Measurements from ENCODE around the gene UBE2G1. TPM values are rescaled to one million over a fixed set of nuclear protein-coding genes. Genes with fewer than 3 reads are reported as not detected.

Gene UBE2G1
- total and polyA plus RNA-seq, 4 donors: 19.9 to 25.3 (median 21.3) TPM

GRCh38 chr17:4412933-4413831 lies 46.7 kb upstream of the UBE2G1 start:
- Histone ChIP-seq H3K4me1 (ENCODE audit: control insufficient read depth in 4 of 4, insufficient read depth in 4 of 4, low read length in 3 of 4) (peaks cover 0 to 2% (median 0%) of the 10 kb centered on the region in 4 donors), H3K27me3 (ENCODE audit: control insufficient read depth in 4 of 4, insufficient read depth in 4 of 4, low read length in 3 of 4) (no peaks in the 10 kb centered on the region), H3K9me3 (ENCODE audit: control insufficient read depth in 4 of 4, low read length in 3 of 4) (no peaks in the 10 kb centered on the region), H3K36me3 (ENCODE audit: control insufficient read depth in 4 of 4, insufficient read depth in 3 of 4, low read depth in 1 of 4, low read length in 3 of 4) (no peaks in the 10 kb centered on the region), H3K4me3 (ENCODE audit: low read depth in 1 of 3, low read length in 3 of 3) (no peak overlapping the region), H3K9ac (ENCODE audit: low read depth in 1 of 2, low read length in 2 of 2) (no peak overlapping the region), H3K27ac (ENCODE audit: low read depth in 1 of 2, low read length in 2 of 2) (no peak overlapping the region)
- DNase-seq (ENCODE audit: low spot score): peak; percentile 94
- 36% methylated on average over 27 of the region's 27 CpGs for WGBS
- no peak for TF ChIP-seq YY1 (IDR thresholded peaks at IDR 0.05)
- TF ChIP-seq RAD21 (IDR thresholded peaks at IDR 0.05): peak; percentile 94 to 98
- TF ChIP-seq, protein P1, sequence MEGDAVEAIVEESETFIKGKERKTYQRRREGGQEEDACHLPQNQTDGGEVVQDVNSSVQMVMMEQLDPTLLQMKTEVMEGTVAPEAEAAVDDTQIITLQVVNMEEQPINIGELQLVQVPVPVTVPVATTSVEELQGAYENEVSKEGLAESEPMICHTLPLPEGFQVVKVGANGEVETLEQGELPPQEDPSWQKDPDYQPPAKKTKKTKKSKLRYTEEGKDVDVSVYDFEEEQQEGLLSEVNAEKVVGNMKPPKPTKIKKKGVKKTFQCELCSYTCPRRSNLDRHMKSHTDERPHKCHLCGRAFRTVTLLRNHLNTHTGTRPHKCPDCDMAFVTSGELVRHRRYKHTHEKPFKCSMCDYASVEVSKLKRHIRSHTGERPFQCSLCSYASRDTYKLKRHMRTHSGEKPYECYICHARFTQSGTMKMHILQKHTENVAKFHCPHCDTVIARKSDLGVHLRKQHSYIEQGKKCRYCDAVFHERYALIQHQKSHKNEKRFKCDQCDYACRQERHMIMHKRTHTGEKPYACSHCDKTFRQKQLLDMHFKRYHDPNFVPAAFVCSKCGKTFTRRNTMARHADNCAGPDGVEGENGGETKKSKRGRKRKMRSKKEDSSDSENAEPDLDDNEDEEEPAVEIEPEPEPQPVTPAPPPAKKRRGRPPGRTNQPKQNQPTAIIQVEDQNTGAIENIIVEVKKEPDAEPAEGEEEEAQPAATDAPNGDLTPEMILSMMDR (IDR thresholded peaks at IDR 0.05; ENCODE audit: low read depth, low read length, missing input control): peak; percentile 92

DNA sequence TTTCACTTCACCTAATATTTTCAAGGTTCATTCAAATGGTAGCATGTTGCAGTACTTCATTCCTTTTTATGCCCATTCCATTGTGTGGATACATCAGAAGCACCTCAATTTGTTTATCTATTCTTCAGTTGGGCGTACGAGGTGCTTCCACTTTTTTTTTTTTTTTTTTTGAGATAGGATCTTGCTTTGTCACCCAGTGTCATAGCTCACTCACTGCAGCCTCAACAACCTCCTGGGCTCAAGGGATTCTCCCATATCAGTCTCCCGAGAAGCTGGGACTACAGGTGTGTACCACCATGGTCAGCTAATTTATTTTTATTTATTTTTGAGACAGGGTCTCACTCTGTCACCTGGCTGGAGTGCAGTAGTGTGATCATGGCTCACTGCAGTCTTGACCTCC lies 44.7 kb upstream of the UBE2G1 start:
- Histone ChIP-seq H3K36me3 (ENCODE audit: control insufficient read depth in 4 of 4, insufficient read depth in 3 of 4, low read depth in 1 of 4, low read length in 3 of 4) (no peaks in the 10 kb centered on the region), H3K9ac (ENCODE audit: low read depth in 1 of 2, low read length in 2 of 2) (no peak overlapping the region), H3K9me3 (ENCODE audit: control insufficient read depth in 4 of 4, low read length in 3 of 4) (no peaks in the 10 kb centered on the region), H3K4me3 (ENCODE audit: low read depth in 1 of 3, low read length in 3 of 3) (no peak overlapping the region), H3K4me1 (ENCODE audit: control insufficient read depth in 4 of 4, insufficient read depth in 4 of 4, low read length in 3 of 4) (peaks cover 0 to 2% (median 0%) of the 10 kb centered on the region in 4 donors), H3K27ac (ENCODE audit: low read depth in 1 of 2, low read length in 2 of 2) (no peak overlapping the region), H3K27me3 (ENCODE audit: control insufficient read depth in 4 of 4, insufficient read depth in 4 of 4, low read length in 3 of 4) (no peaks in the 10 kb centered on the region)
- 86% methylated on average over 3 of the region's 3 CpGs for WGBS
- no peak for DNase-seq (ENCODE audit: low spot score)
- TF ChIP-seq JUND (IDR thresholded peaks at IDR 0.05) (no peak), RXRA (IDR thresholded peaks at IDR 0.05) (no peak), NR2F2 (IDR thresholded peaks at IDR 0.05) (no peak), SP1 (IDR thresholded peaks at IDR 0.05) (no peak), FOXA2 (IDR thresholded peaks at IDR 0.05) (no peak), RAD21 (IDR thresholded peaks at IDR 0.05) (no peak)

GRCh38 chr17:4409659-4410058 lies 43.2 kb upstream of the UBE2G1 start:
- TF ChIP-seq FOXA1 (IDR thresholded peaks at IDR 0.05) (no peak), EGR1 (IDR thresholded peaks at IDR 0.05; ENCODE audit: low read depth in 2 of 2) (no peak), FOXA2 (IDR thresholded peaks at IDR 0.05) (no peak), NR2F2 (IDR thresholded peaks at IDR 0.05) (no peak), GABPA (IDR thresholded peaks at IDR 0.05 in 1 of 2, conservative IDR thresholded peaks at IDR 0.05 in 1 of 2) (no peak), HNF4A (conservative IDR thresholded peaks at IDR 0.05) (no peak), SP1 (IDR thresholded peaks at IDR 0.05) (no peak)
- H3K36me3 ChIP-seq (ENCODE audit: control insufficient read depth in 4 of 4, insufficient read depth in 3 of 4, low read depth in 1 of 4, low read length in 3 of 4): no peaks in the 10 kb centered on the region
- no peaks in the 10 kb centered on the region for H3K9me3 ChIP-seq (ENCODE audit: control insufficient read depth in 4 of 4, low read length in 3 of 4)
- H3K27me3 ChIP-seq (ENCODE audit: control insufficient read depth in 4 of 4, insufficient read depth in 4 of 4, low read length in 3 of 4): no peaks in the 10 kb centered on the region
- DNase-seq (ENCODE audit: low spot score): no peak
- 90% methylated on average over 6 of the region's 6 CpGs for WGBS
- H3K27ac ChIP-seq (ENCODE audit: low read depth in 1 of 2, low read length in 2 of 2): no peak overlapping the region
- H3K4me3 ChIP-seq (ENCODE audit: low read depth in 1 of 3, low read length in 3 of 3): no peak overlapping the region
- peaks cover 0 to 2% (median 0%) of the 10 kb centered on the region in 4 donors for H3K4me1 ChIP-seq (ENCODE audit: control insufficient read depth in 4 of 4, insufficient read depth in 4 of 4, low read length in 3 of 4)
- no peak overlapping the region for H3K9ac ChIP-seq (ENCODE audit: low read depth in 1 of 2, low read length in 2 of 2)

Data from liver (tissue), 9 donors.